ENCODE results near the gene HNRNPU.
"Not testable (repeated sequence)": the region's sequence is repeated elsewhere in the genome, so short reads cannot be mapped to it uniquely, and the experiment has no call there.

Gene HNRNPU

GRCh38 chr1:244839656-244840055 is 24.7 kb downstream of the HNRNPU start:
- no peak for DNase-seq

- no peak for DNase-seq
Measured at GRCh38 chr1:244837597-244838258, 26.6 kb downstream of the HNRNPU start.

GRCh38 chr1:244836584-244836983 is 27.8 kb downstream of the HNRNPU start:
- DNase-seq, result no peak

GRCh38 chr1:244836135-244836521 is 28.2 kb downstream of the HNRNPU start:
- peak in 2 of 3 donors; percentile 16 to 21 for DNase-seq

GRCh38 chr1:244835276-244836134 is 28.8 kb downstream of the HNRNPU start, which contains the start of gene COX20:
COX20 (plus strand) TSS chr1:244835658; CDS start chr1:244835715, 57 bp downstream.
- peak; percentile 90 to 98 (median 96) for DNase-seq

- peak; percentile 98 to 99 (median 98) for DNase-seq
Measured at GRCh38 chr1:244834543-244835275, 29.6 kb downstream of the HNRNPU start.

GRCh38 chr1:244833734-244834542 is 30.4 kb downstream of the HNRNPU start:
- DNase-seq, result peak; percentile 81 to 93 (median 87)

GRCh38 chr1:244833260-244833659 is 31.1 kb downstream of the HNRNPU start:
- DNase-seq, result not testable (repeated sequence)

GRCh38 chr1:244830639-244831038 is 33.7 kb downstream of the HNRNPU start:
- no peak for DNase-seq

- DNase-seq, result no peak
Measured at GRCh38 chr1:244826712-244827111, 37.6 kb downstream of the HNRNPU start.

- DNase-seq, result no peak
Measured at GRCh38 chr1:244822878-244823277, 41.5 kb downstream of the HNRNPU start.

- DNase-seq, result no peak
Measured at GRCh38 chr1:244821134-244821533, 43.2 kb downstream of the HNRNPU start.

- no peak for DNase-seq
Measured at GRCh38 chr1:244820131-244820530, 44.2 kb downstream of the HNRNPU start.

- no peak for DNase-seq
Measured at GRCh38 chr1:244817415-244817894, 46.9 kb downstream of the HNRNPU start.

GRCh38 chr1:244815600-244816099 is 48.7 kb downstream of the HNRNPU start:
- DNase-seq, result peak; percentile 77 to 86 (median 85)

- no peak for DNase-seq
Measured at GRCh38 chr1:244813327-244813726, 51.0 kb downstream of the HNRNPU start.

GRCh38 chr1:244810221-244810620 is 54.1 kb downstream of the HNRNPU start:
- no peak for DNase-seq

GRCh38 chr1:244807138-244807537 is 57.2 kb downstream of the HNRNPU start:
- no peak for DNase-seq

- no peak for DNase-seq
Measured at GRCh38 chr1:244804841-244805240, 59.5 kb downstream of the HNRNPU start.

- no peak for DNase-seq
Measured at GRCh38 chr1:244802556-244803239, 61.6 kb downstream of the HNRNPU start.

GRCh38 chr1:244802041-244802440 is 62.3 kb downstream of the HNRNPU start:
- DNase-seq, result no peak

Data from suppressor macrophage treated with lipopolysaccharide for 1 hour (primary cell).